Pancreas (tissue), 8 donors: ENCODE measurements around the gene NTS. TPM values are rescaled to one million over a fixed set of nuclear protein-coding genes. Genes with fewer than 3 reads are reported as not detected.

ENCODE experiments used
- polyA plus RNA-seq, 2 donors: library from polyadenylated mRNA; stranded (reverse); fragments of 200-250 nt; gene quantifications; one replicate each; pipeline ENCODE4 v1.2.3, GENCODE V29; 2013
- total RNA-seq, 6 donors: library from RNA; stranded (reverse); fragmentation: NEBNext Ultra II Directional in 4 of 6; extraction: Animal tissue kit (Norgen Biotek cat#: 25700) in 4 of 6; gene quantifications; one replicate each; pipeline versions ENCODE4 v1.2.1 to v1.2.4, GENCODE V29; 2021 to 2023
- donor health status: healthy with polysubstance abuse.
- donor health status: DM: no; HTN: no; CAD: no; lungs with moderate emphysema.
- donor health status: DM: no; HTN: no; CAD: no.
- donor health status: Bipolar disorder and iron deficiency.
- donor health status: DM: yes; HTN: yes; CAD: no.
- donor health status: DM: no; HTN: no; CAD: no.
- donor health status: DM: no; HTN: no; CAD: no.
- donor health status: DM: yes; HTN: yes; CAD: no.

Gene NTS
- total and polyA plus RNA-seq, 8 donors, result 0.33 to 1.8 TPM; not detected in 6

Other genes starting within 250 kb of the NTS start
- 1 to 10 TPM in 5 of 6 donors, under 1 TPM in 1; 0.91 to 5.4 (median 1.5) TPM for gene RASSF9, start 37.9 kb upstream of the NTS start, total RNA-seq
- under 1 TPM; 0.68 TPM for gene RASSF9, start 37.9 kb upstream of the NTS start, polyA plus RNA-seq